GM10266 (cell line): ENCODE data around the gene ZDHHC3.

Experiments used
- DNase-seq: peaks from one replicate; pipeline ENCODE4 v3.0.0; 2012; ENCODE audit errors: extremely low spot score
- CTCF ChIP-seq: IDR thresholded peaks from 2 replicates; pipeline ENCODE4 v1.5.1; 2012; ENCODE audit warnings: mild to moderate bottlenecking, low read depth; ENCODE audit not compliant: control insufficient read depth, insufficient read depth; ENCODE audit errors: missing control alignments

Gene ZDHHC3

GRCh38 chr3:44875596-44875995 lies 100.4 kb downstream of the ZDHHC3 start:
- no peak for TF ChIP-seq CTCF
- no peak for DNase-seq
